ENCODE results near the gene DENND1A.

- TF ChIP-seq EZH2 (IDR thresholded peaks at IDR 0.05) (no peak), POLR2AphosphoS5 (IDR thresholded peaks at IDR 0.05; ENCODE audit: borderline replicate concordance, low read depth, low read length) (no peak), FOXP2 (optimal IDR thresholded peaks at IDR 0.05; ENCODE audit: control extremely low read depth, extremely low read length, insufficient read depth) (no peak)
Measured at GRCh38 chr9:123825342-123826060, 104.4 kb downstream of the DENND1A start.
